ENCODE measurements around the gene ELANE.

DNA sequence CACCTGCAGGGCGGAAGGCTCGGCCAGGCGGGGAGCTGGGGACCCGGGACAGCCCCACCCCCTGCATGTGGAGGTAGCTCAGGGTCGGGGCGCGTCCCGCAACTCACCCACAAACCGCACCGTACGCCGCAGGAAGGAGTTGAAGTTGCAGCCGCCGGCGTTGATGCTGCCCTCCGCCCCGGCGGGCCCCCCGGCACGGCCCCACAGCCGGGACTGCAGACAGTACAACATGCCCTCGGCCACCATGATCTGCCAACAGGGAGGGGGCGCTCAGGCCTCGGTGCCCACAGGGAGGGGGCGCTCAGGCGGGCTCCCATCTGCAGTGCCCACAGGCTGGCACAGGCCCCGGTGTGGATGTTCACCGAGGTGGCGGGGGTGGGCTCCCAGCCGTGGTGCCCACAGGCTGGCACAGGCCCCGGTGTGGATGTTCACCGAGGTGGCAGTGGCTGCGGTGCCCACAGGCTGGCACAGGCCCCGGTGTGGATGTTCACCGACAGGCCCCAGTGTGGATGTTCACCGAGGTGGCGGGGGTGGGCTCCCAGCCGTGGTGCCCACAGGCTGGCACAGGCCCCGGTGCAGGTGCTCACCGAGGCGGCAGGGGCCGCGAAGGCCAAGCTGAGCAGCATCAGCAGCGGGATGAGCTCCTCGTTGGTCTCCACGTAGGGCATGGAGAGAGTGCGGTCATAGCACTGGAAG is 36.9 kb upstream of the ELANE start:
- TF ChIP-seq POLR2A (conservative IDR thresholded peaks at IDR 0.05) (no peak), SP2 (IDR thresholded peaks at IDR 0.05; ENCODE audit: extremely low read depth, low read depth, low read length, poor library complexity, severe bottlenecking) (no peak), SRSF1 (IDR thresholded peaks at IDR 0.05; ENCODE audit: low read depth, low read length) (no peak), NONO (IDR thresholded peaks at IDR 0.05; ENCODE audit: low read depth in 2 of 2, low read length in 1 of 2) (no peak; a peak in 1 of 4 replicates), SPI1 (IDR thresholded peaks at IDR 0.05; ENCODE audit: borderline replicate concordance, low read depth, low read length) (no peak), KLF6 (CRISPR knock-in tag; IDR thresholded peaks at IDR 0.05; ENCODE audit: borderline replicate concordance) (no peak), ZBTB8A (IDR thresholded peaks at IDR 0.05; ENCODE audit: partially characterized antibody) (no peak)
- TF ChIP-seq, protein P1, sequence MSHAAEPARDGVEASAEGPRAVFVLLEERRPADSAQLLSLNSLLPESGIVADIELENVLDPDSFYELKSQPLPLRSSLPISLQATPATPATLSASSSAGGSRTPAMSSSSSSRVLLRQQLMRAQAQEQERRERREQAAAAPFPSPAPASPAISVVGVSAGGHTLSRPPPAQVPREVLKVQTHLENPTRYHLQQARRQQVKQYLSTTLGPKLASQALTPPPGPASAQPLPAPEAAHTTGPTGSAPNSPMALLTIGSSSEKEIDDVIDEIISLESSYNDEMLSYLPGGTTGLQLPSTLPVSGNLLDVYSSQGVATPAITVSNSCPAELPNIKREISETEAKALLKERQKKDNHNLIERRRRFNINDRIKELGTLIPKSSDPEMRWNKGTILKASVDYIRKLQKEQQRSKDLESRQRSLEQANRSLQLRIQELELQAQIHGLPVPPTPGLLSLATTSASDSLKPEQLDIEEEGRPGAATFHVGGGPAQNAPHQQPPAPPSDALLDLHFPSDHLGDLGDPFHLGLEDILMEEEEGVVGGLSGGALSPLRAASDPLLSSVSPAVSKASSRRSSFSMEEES (CRISPR knock-in tag; IDR thresholded peaks at IDR 0.05), result no peak
